HepG2 (cell line): Measurements from ENCODE around the gene INF2.

ENCODE experiments used
- CEBPZ ChIP-seq: IDR thresholded peaks from 2 replicates; pipeline ENCODE4 v1.6.1; 2012; ENCODE audit warnings: low read length, improper control_type of control experiment
- CTCF ChIP-seq: sonication (generic); formaldehyde crosslinking; IDR thresholded peaks from 2 replicates; pipeline ENCODE4 v1.5.0; 2020; ENCODE audit warnings: mild to moderate bottlenecking, missing genetic modification reagents, moderate library complexity
- DPF2 ChIP-seq: sonication (generic); formaldehyde crosslinking; IDR thresholded peaks from 2 replicates; pipeline ENCODE4 v1.4.0; 2020; ENCODE audit warnings: mild to moderate bottlenecking, low read depth, missing genetic modification reagents, borderline replicate concordance
- ELF1 ChIP-seq: sonication (generic); formaldehyde crosslinking; IDR thresholded peaks from 2 replicates; pipeline ENCODE4 v1.4.0; 2020; ENCODE audit warnings: missing genetic modification reagents
- EP300 ChIP-seq, 3 experiments: sonication (generic) in 1 of 3; formaldehyde crosslinking in 1 of 3; IDR thresholded peaks; 2 replicates each; pipeline versions ENCODE4 v1.5.1 to v1.6.1; 2011 to 2020; ENCODE audit warnings: low read depth in 2 of 3, low read length in 2 of 3, borderline replicate concordance in 1 of 3, improper control_type of control experiment in 1 of 3, mild to moderate bottlenecking in 1 of 3, missing genetic modification reagents in 1 of 3, moderate library complexity in 1 of 3
- EZH2 ChIP-seq: conservative IDR thresholded peaks from 2 replicates; pipeline ENCODE4 v1.6.1; 2012; ENCODE audit warnings: mild to moderate bottlenecking, low read depth, low read length, moderate library complexity
- GMEB1 ChIP-seq: sonication (generic); formaldehyde crosslinking; IDR thresholded peaks from 2 replicates; pipeline ENCODE4 v1.5.1; 2020; ENCODE audit warnings: missing genetic modification reagents, mild to moderate bottlenecking, borderline replicate concordance
- KDM1A ChIP-seq: IDR thresholded peaks from 2 replicates; pipeline ENCODE4 v1.6.1; 2016; ENCODE audit warnings: missing compliant biosample characterization
- POLR2AphosphoS5 ChIP-seq: IDR thresholded peaks from 2 replicates; pipeline ENCODE4 v1.6.1; 2012; ENCODE audit warnings: low read depth, low read length
- RBM22 ChIP-seq: fragments of 200-400 bp; formaldehyde crosslinking; optimal IDR thresholded peaks from 2 replicates; pipeline ENCODE3; 2017; ENCODE audit warnings: mild to moderate bottlenecking, low read length, moderate library complexity
- SRSF9 ChIP-seq: fragments of 200-400 bp; formaldehyde crosslinking; IDR thresholded peaks from 2 replicates; pipeline ENCODE4 v1.6.1; 2018; ENCODE audit warnings: borderline replicate concordance, mild to moderate bottlenecking, low read depth, low read length; ENCODE audit not compliant: insufficient read depth, poor library complexity, severe bottlenecking

- TF ChIP-seq GMEB1 (CRISPR knock-in tag) (no peak), CTCF (CRISPR knock-in tag) (no peak), RBM22 (no peak), EZH2 (no peak), DPF2 (CRISPR knock-in tag) (no peak), ELF1 (no peak), EP300 (IDR thresholded peaks at IDR 0.05; ENCODE audit: low read depth in 2 of 2, low read length in 2 of 2) (no peak), EP300 (CRISPR knock-in tag; IDR thresholded peaks at IDR 0.05; ENCODE audit: borderline replicate concordance) (no peak), SRSF9 (no peak), POLR2AphosphoS5 (no peak), CEBPZ (no peak), KDM1A (CRISPR knock-in tag) (no peak)
These were observed 8.6 kb downstream of the INF2 start for GRCh38 chr14:104697892-104698583.
